ENCODE data around the gene IFNGR2. TPM values are rescaled to one million over a fixed set of nuclear protein-coding genes. Genes with fewer than 3 reads are reported as not detected.

Gene IFNGR2
- total RNA-seq, 1 experiment from 2014 or later: 47.0 TPM

- ChIA-PET CTCF (no interaction called here), POLR2A (no interaction called here)
- Histone ChIP-seq H3K27me3 (replicated peaks; ENCODE audit: control insufficient read depth, insufficient read depth, low read length) (no peaks in the 10 kb centered on the region), H3K36me3 (ENCODE audit: control insufficient read depth, insufficient read depth, low read length) (no peaks in the 10 kb centered on the region), H3K4me1 (peaks cover 6% of the 10 kb centered on the region; the same call in 1 of the 2 replicates), H3K4me3 (ENCODE audit: low read depth, low read length) (peak overlapping the region; percentile 91), H3K9me3 (no peaks in the 10 kb centered on the region)
- Mint-ChIP-seq H3K4me1 (ENCODE audit: low read depth, unreplicated experiment) (peaks cover 4% of the 10 kb centered on the region), H3K36me3 (ENCODE audit: insufficient read depth, unreplicated experiment) (no peaks in the 10 kb centered on the region), H3K27ac (ENCODE audit: unreplicated experiment) (peak overlapping the region; percentile 79), H3K27me3 (ENCODE audit: insufficient read depth, unreplicated experiment) (no peaks in the 10 kb centered on the region), H3K9me3 (ENCODE audit: unreplicated experiment) (no peaks in the 10 kb centered on the region), H3K4me3 (ENCODE audit: unreplicated experiment) (peak overlapping the region; percentile 91)
- no TSS peak for BruUV-seq (replicated peaks)
- DNase-seq: no peak
- intact Hi-C loops (cut with micrococcal nuclease; ENCODE audit: unreplicated experiment): no loop called here
- TF ChIP-seq CTCF (IDR thresholded peaks at IDR 0.05; ENCODE audit: insufficient read depth in 1 of 2, low read depth in 1 of 2, low read length in 1 of 2, severe bottlenecking in 1 of 2, unreplicated experiment in 1 of 2): no peak
Measured at GRCh38 chr21:33478182-33478581, 75.0 kb downstream of the IFNGR2 start.

- no peak for TF ChIP-seq CTCF (IDR thresholded peaks at IDR 0.05; ENCODE audit: insufficient read depth in 1 of 2, low read depth in 1 of 2, low read length in 1 of 2, severe bottlenecking in 1 of 2, unreplicated experiment in 1 of 2)
- intact Hi-C loops (cut with micrococcal nuclease; ENCODE audit: unreplicated experiment): no loop called here
Measured at GRCh38 chr21:33478935-33479678, 75.9 kb downstream of the IFNGR2 start.

GRCh38 chr21:33479679-33480480, 76.7 kb downstream of the IFNGR2 start, which contains the start of gene TMEM50B:
Gene TMEM50B, minus strand, starts transcription at chr21:33479974. Its CDS starts 11,089 bp downstream, at chr21:33468885.
- Mint-ChIP-seq H3K27ac (ENCODE audit: unreplicated experiment) (peak within 1 kb of the TSS; percentile 89), H3K27me3 (ENCODE audit: insufficient read depth, unreplicated experiment) (no peaks in the 10 kb centered on the region), H3K4me3 (ENCODE audit: unreplicated experiment) (peak within 1 kb of the TSS; percentile 91), H3K9me3 (ENCODE audit: unreplicated experiment) (no peaks in the 10 kb centered on the region), H3K36me3 (ENCODE audit: insufficient read depth, unreplicated experiment) (no peaks in the 10 kb centered on the region), H3K4me1 (ENCODE audit: low read depth, unreplicated experiment) (peaks cover 4% of the 10 kb centered on the region)
- H3K36me3 ChIP-seq (ENCODE audit: control insufficient read depth, insufficient read depth, low read length): no peaks in the 10 kb centered on the region
- BruUV-seq (replicated peaks): no TSS peak
- DNase-seq: peak; percentile 97
- peak within 1 kb of the TSS; percentile 91 for H3K4me3 ChIP-seq (ENCODE audit: low read depth, low read length)
- ChIA-PET CTCF (interaction anchor here (0.5 to 1.7 kb wide), 20 partner anchors 11 to 540 kb away, joined by 3 to 27 read pairs (median 4); partner anchors contain the start of genes DNAJC28, DONSON and IFNAR1), POLR2A (interaction anchor here (0.7 to 3.5 kb wide), 11 partner anchors 12 to 593 kb away, joined by 3 to 43 read pairs (median 6); partner anchors contain the start of genes DNAJC28, DONSON, GART and IFNAR1)
- intact Hi-C loops (cut with micrococcal nuclease; ENCODE audit: unreplicated experiment): no loop called here
- peak; percentile 35 to 82 for TF ChIP-seq CTCF (IDR thresholded peaks at IDR 0.05; ENCODE audit: insufficient read depth in 1 of 2, low read depth in 1 of 2, low read length in 1 of 2, severe bottlenecking in 1 of 2, unreplicated experiment in 1 of 2)
- H3K4me1 ChIP-seq: peaks cover 6% of the 10 kb centered on the region; the same call in 1 of the 2 replicates
- no peaks in the 10 kb centered on the region for H3K27me3 ChIP-seq (replicated peaks; ENCODE audit: control insufficient read depth, insufficient read depth, low read length)
- H3K9me3 ChIP-seq: no peaks in the 10 kb centered on the region

More at GRCh38 chr21:33478935-33479678, 75.9 kb downstream of the IFNGR2 start:
- H3K36me3 ChIP-seq (ENCODE audit: control insufficient read depth, insufficient read depth, low read length): no peaks in the 10 kb centered on the region
- no peaks in the 10 kb centered on the region for H3K27me3 Mint-ChIP-seq (ENCODE audit: insufficient read depth, unreplicated experiment)
- CTCF ChIA-PET: interaction anchor here (0.5 to 1.7 kb wide), 12 partner anchors 12 to 276 kb away, joined by 3 to 27 read pairs (median 6); partner anchors contain the start of genes DNAJC28, DONSON and IFNAR1
- peak overlapping the region; percentile 91 for H3K4me3 Mint-ChIP-seq (ENCODE audit: unreplicated experiment)
- peak overlapping the region; percentile 89 for H3K27ac Mint-ChIP-seq (ENCODE audit: unreplicated experiment)
- H3K9me3 ChIP-seq: no peaks in the 10 kb centered on the region
- H3K36me3 Mint-ChIP-seq (ENCODE audit: insufficient read depth, unreplicated experiment): no peaks in the 10 kb centered on the region
- H3K4me3 ChIP-seq (ENCODE audit: low read depth, low read length): peak overlapping the region; percentile 91
- peak; percentile 44 to 61 for DNase-seq
- no peaks in the 10 kb centered on the region for H3K27me3 ChIP-seq (replicated peaks; ENCODE audit: control insufficient read depth, insufficient read depth, low read length)
- H3K4me1 Mint-ChIP-seq (ENCODE audit: low read depth, unreplicated experiment): peaks cover 4% of the 10 kb centered on the region
- no TSS peak for BruUV-seq (replicated peaks)
- no peaks in the 10 kb centered on the region for H3K9me3 Mint-ChIP-seq (ENCODE audit: unreplicated experiment)
- POLR2A ChIA-PET: interaction anchor here (0.5 to 3.5 kb wide), 8 partner anchors 12 to 154 kb away, joined by 3 to 43 read pairs (median 10); partner anchors contain the start of genes DNAJC28, DONSON, IFNAR1 and SON
- peaks cover 6% of the 10 kb centered on the region; the same call in 1 of the 2 replicates for H3K4me1 ChIP-seq

All from Caco-2 (cell line).